HG03378 (cell line): ENCODE measurements around the gene CMPK2.

Experiments used
- ATAC-seq: cut with Tn5 transposase; IDR thresholded peaks from one replicate; pipeline ENCODE4 v1.9.1; 2021; ENCODE audit warnings: mild to moderate bottlenecking, moderate library complexity; ENCODE audit not compliant: unreplicated experiment

Gene CMPK2

DNA sequence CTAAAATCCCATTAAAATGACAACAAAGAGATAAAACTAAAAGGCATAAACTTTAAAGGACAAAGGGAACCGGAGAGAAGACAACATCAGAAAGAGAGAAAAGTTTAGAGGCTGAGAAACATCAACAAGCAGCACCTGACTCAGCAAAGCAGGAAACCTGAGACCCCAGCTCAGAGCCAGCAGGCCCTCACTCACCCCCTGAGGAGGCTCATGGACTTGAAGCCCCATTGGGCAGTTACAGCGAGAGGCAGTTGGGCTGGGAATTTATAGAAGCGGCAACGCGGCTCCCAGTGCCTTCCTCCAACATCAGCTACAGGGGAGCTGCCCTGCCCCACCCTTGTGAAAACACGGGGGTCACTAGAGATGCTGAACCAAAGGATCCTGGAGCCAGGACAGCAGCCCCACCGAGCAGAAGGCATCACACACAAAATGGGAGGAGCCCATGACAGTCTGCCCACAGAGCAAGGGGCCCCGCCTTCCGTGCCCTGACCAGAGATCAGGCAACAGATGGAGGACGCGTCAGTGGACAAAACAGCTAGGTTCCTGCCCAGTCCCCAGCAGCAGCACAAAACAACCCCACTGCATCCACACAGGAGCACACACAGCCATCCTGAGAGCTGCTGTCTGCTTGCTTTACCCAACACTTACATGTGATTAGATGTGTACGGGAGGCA lies 52.7 kb downstream of the CMPK2 start:
- ATAC-seq, result no peak

DNA sequence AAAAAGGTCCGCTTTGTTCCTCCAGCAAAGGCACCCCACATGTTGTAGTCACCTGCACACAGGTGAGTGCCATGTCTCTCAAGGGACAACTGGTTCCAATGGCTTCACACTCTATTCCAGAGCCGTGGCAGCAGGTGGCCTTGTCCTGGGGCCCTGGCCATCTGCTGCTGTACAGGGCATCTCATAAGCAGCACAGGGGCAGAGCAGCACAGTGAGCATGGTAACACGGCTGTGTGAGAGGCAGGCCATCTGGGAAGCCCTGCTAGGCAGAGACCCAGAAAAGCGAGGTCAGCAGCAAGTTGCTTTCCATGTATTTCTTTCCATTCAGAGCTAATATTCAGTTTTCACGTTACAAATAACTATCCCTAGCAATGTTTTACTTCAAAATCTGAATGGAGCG lies 54.7 kb downstream of the CMPK2 start:
- ATAC-seq, result no peak

- no peak for ATAC-seq
These were observed 57.3 kb downstream of the CMPK2 start for GRCh38 chr2:6808426-6808825.

DNA sequence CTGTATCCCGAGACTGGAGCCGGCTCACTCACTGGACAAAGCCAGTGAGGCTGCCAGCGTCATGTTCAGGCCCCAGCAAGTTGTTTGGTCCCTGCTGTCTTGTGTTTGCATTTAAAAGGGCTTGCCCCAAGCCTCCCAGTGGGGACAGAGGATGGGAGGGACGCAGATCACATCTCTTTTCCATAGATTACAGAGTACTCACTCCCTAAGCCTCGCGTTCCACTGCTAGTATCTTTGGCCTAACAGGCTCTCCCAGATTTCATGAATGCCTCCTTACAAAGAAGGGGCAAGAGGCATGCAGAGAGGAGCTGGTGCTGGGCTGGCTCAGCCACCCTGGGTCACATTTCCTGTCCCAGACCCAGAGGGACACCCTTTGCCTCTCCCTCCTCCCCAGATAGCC lies 59.1 kb downstream of the CMPK2 start:
- ATAC-seq, result no peak

DNA sequence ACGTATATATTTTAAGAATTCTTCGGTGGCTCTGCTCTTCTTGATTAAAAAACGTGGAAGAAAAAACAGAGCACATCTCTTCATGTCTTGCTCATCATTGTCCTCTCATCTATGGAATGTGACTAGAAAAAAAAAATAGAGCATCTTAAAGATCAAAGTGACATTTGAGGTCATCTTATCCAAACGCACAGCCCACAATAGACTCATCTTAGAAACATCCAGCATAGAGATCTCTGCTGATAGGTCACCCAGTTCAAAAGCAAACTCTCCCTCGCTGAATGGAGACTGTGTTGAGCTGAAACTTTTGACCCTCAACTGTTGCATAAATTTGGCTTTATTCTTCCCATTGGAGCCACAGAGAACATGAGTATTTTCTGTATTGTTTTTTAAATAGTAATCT lies 65.2 kb downstream of the CMPK2 start:
- ATAC-seq, result no peak
